ENCODE data around the gene TMCO4.

Gene TMCO4

DNA sequence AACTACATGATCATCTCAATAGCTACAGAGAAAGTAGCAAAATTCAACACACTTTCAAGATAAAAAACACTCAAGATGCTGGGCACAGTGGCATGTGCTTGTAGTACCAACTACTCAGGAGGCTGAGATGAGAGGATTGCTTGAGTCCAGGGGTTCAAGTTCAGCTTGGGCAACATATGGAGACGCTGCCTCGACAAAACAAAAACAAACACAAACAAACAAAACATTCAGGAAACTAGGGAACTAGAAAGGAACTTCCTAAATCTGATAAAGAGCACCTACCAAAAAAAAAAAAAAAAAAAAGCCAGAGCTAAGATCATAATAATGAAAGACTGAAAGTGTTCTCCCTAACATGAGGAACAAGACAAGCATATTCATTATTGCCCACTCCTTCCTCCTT is 38.1 kb upstream of the TMCO4 start:
- Histone ChIP-seq H3K9me3 (ENCODE audit: insufficient read depth, low read depth, low read length) (no peaks in the 10 kb centered on the region), H2AFZ (ENCODE audit: low read length) (no peak overlapping the region), H3K4me3 (ENCODE audit: low read length, poor library complexity, severe bottlenecking) (no peak overlapping the region), H3K27me3 (ENCODE audit: insufficient read depth, low read length, poor library complexity, severe bottlenecking) (no peaks in the 10 kb centered on the region), H3K4me2 (ENCODE audit: low read depth, low read length, poor library complexity, severe bottlenecking) (no peak overlapping the region), H4K20me1 (ENCODE audit: insufficient read depth, low read length, poor library complexity, severe bottlenecking) (no peaks in the 10 kb centered on the region), H3K4me1 (ENCODE audit: insufficient read depth, low read length, poor library complexity, severe bottlenecking) (no peaks in the 10 kb centered on the region), H3F3A (ENCODE audit: low read depth) (no peaks in the 10 kb centered on the region), H3K79me2 (ENCODE audit: insufficient read depth, low read length) (no peaks in the 10 kb centered on the region), H3K36me3 (ENCODE audit: insufficient read depth, low read length) (no peaks in the 10 kb centered on the region), H3K9ac (ENCODE audit: low read depth, low read length, poor library complexity, severe bottlenecking) (no peak overlapping the region), H3K9me2 (replicated peaks; ENCODE audit: low read depth, low read length) (no peaks in the 10 kb centered on the region)
- TF ChIP-seq EZH2phosphoT487 (IDR thresholded peaks at IDR 0.05; ENCODE audit: borderline replicate concordance) (no peak), CTCF (conservative IDR thresholded peaks at IDR 0.05; ENCODE audit: low read length) (no peak)

DNA sequence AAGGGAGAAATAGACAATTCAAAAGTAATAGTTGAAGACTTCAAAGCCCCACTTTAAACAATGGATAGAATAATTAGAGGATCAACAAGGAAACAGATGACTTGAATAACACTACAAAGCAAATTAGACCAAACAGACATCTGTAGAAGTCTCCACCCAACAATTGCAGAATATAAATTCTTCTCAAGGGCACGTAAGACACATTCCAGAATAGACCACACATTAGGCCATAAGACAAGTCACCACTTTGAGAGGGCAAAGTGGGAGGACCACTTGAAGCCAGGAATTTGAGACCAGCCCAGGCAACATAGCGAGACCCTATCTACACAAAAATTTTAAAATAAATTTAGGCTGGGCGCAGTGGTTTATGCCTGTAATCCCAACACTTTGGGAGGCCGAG is 35.9 kb upstream of the TMCO4 start:
- Histone ChIP-seq H3K9me2 (replicated peaks; ENCODE audit: low read depth, low read length) (no peaks in the 10 kb centered on the region), H3K36me3 (ENCODE audit: insufficient read depth, low read length) (no peaks in the 10 kb centered on the region), H3K9me3 (ENCODE audit: insufficient read depth, low read depth, low read length) (peaks cover 9% of the 10 kb centered on the region; the same call in 1 of the 2 replicates), H4K20me1 (ENCODE audit: insufficient read depth, low read length, poor library complexity, severe bottlenecking) (no peaks in the 10 kb centered on the region), H2AFZ (ENCODE audit: low read length) (no peak overlapping the region), H3K4me1 (ENCODE audit: insufficient read depth, low read length, poor library complexity, severe bottlenecking) (no peaks in the 10 kb centered on the region), H3K79me2 (ENCODE audit: insufficient read depth, low read length) (no peaks in the 10 kb centered on the region), H3K9ac (ENCODE audit: low read depth, low read length, poor library complexity, severe bottlenecking) (no peak overlapping the region), H3K4me2 (ENCODE audit: low read depth, low read length, poor library complexity, severe bottlenecking) (no peak overlapping the region), H3K27me3 (ENCODE audit: insufficient read depth, low read length, poor library complexity, severe bottlenecking) (no peaks in the 10 kb centered on the region), H3K4me3 (ENCODE audit: low read length, poor library complexity, severe bottlenecking) (no peak overlapping the region), H3F3A (ENCODE audit: low read depth) (no peaks in the 10 kb centered on the region)
- no peak for TF ChIP-seq CTCF (conservative IDR thresholded peaks at IDR 0.05; ENCODE audit: low read length)
- no peak for TF ChIP-seq EZH2phosphoT487 (IDR thresholded peaks at IDR 0.05; ENCODE audit: borderline replicate concordance)

DNA sequence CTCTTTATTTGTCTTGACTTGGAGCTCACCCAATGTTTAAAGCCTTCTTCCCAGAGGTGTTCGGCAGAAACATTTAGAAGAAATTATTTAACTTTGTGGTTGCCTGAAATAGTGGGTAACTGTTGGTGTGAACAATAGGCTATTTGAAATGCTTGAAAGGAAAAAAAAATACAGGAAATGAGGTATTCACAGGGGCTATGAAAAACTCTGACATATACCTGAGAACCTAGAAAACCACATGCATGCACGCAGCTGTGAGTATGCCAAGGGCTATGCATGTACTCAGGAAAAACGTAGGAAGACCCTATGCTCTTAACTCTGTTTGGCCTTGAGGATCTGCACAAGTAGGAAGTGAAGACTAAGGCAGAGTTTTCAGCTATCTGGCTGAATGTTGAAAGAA is 31.7 kb upstream of the TMCO4 start:
- H2AFZ ChIP-seq (ENCODE audit: low read length) = no peak overlapping the region
- H3K4me1 ChIP-seq (ENCODE audit: insufficient read depth, low read length, poor library complexity, severe bottlenecking) = no peaks in the 10 kb centered on the region
- no peak overlapping the region for H3K4me3 ChIP-seq (ENCODE audit: low read length, poor library complexity, severe bottlenecking)
- no peak overlapping the region for H3K4me2 ChIP-seq (ENCODE audit: low read depth, low read length, poor library complexity, severe bottlenecking)
- TF ChIP-seq EZH2phosphoT487 (IDR thresholded peaks at IDR 0.05; ENCODE audit: borderline replicate concordance) (no peak), CTCF (conservative IDR thresholded peaks at IDR 0.05; ENCODE audit: low read length) (no peak)
- H4K20me1 ChIP-seq (ENCODE audit: insufficient read depth, low read length, poor library complexity, severe bottlenecking) = no peaks in the 10 kb centered on the region
- H3K9ac ChIP-seq (ENCODE audit: low read depth, low read length, poor library complexity, severe bottlenecking) = no peak overlapping the region
- no peaks in the 10 kb centered on the region for H3K27me3 ChIP-seq (ENCODE audit: insufficient read depth, low read length, poor library complexity, severe bottlenecking)
- no peaks in the 10 kb centered on the region for H3K79me2 ChIP-seq (ENCODE audit: insufficient read depth, low read length)
- H3K9me2 ChIP-seq (replicated peaks; ENCODE audit: low read depth, low read length) = no peaks in the 10 kb centered on the region
- no peaks in the 10 kb centered on the region for H3F3A ChIP-seq (ENCODE audit: low read depth)
- H3K9me3 ChIP-seq (ENCODE audit: insufficient read depth, low read depth, low read length) = peaks cover 9% of the 10 kb centered on the region; the same call in 1 of the 2 replicates
- no peaks in the 10 kb centered on the region for H3K36me3 ChIP-seq (ENCODE audit: insufficient read depth, low read length)
